Activated T-cell treated with anti-CD3 and anti-CD28 coated beads for 48 hours (primary cell): ENCODE measurements around the gene ITGA4.
"Not testable (repeated sequence)": the region's sequence is repeated elsewhere in the genome, so short reads cannot be mapped to it uniquely, and the experiment has no call there.

Source experiments
- DNase-seq: peaks from one replicate; pipeline ENCODE4 v3.0.0-alpha.2; 2020; ENCODE audit warnings: low read depth

Gene ITGA4

DNA sequence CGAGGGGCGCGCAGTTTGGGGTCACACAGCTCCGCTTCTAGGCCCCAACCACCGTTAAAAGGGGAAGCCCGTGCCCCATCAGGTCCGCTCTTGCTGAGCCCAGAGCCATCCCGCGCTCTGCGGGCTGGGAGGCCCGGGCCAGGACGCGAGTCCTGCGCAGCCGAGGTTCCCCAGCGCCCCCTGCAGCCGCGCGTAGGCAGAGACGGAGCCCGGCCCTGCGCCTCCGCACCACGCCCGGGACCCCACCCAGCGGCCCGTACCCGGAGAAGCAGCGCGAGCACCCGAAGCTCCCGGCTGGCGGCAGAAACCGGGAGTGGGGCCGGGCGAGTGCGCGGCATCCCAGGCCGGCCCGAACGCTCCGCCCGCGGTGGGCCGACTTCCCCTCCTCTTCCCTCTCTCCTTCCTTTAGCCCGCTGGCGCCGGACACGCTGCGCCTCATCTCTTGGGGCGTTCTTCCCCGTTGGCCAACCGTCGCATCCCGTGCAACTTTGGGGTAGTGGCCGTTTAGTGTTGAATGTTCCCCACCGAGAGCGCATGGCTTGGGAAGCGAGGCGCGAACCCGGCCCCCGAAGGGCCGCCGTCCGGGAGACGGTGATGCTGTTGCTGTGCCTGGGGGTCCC, at the start of gene ITGA4:
TSS of gene ITGA4 (plus strand) at position 266 of the 620 bp plus-strand sequence. CDS start at position 535, 269 bp downstream.
- DNase-seq = peak; percentile 84

DNA sequence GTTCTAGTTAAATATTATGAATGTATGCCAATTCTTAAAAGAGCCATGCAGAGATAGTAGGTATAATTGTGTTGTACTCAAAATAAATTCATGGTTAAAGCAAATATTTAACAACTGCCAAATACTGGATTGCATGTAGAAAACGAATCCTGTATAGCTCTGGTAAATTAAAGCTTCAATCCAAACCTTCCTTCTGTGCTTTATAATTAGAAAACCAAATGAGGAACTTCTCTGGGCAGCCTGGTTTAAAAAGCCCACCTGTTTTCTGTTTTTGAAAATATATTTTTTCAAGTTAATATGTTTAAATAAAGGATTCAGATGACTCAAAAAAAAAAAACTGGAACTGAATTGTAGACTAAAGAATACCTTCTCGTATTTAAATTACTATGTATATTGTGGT, 48.3 kb upstream of the ITGA4 start:
- DNase-seq = no peak

DNA sequence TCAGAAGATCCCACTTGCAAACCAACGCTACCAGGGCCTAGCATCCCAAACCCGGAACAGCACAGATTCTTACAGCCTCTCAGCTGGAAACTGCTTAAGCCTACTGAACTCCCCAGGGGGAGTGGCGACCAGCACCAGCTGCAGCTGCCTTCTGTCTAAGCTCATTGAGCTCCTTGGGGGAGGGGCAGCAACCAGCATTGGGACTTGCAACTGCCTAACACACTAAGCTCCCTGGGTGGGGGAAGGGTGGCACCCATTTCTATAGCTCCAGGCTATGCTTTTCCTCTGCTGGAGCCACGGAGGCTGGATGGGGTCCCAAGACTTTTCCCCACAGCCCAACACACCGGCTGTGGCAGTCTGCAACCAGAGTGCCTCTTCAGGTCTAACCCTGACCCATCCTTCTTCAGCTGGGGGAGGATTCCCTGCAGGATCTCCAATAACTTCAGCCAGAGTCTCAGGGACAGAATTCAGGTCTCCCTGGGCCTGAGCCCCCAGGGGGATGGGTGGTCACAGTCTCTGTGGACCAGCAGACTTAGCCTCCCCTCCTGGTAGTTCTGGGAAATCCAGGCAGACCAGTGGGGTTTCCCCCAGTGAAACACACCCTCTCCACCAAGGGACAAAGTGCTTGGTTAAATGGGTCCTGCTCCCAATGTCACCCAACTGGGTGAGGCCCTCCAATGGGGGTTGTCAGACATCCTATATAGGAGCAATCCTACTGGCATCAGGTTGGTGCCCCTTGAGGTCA, 45.9 kb upstream of the ITGA4 start:
- DNase-seq = no peak

DNA sequence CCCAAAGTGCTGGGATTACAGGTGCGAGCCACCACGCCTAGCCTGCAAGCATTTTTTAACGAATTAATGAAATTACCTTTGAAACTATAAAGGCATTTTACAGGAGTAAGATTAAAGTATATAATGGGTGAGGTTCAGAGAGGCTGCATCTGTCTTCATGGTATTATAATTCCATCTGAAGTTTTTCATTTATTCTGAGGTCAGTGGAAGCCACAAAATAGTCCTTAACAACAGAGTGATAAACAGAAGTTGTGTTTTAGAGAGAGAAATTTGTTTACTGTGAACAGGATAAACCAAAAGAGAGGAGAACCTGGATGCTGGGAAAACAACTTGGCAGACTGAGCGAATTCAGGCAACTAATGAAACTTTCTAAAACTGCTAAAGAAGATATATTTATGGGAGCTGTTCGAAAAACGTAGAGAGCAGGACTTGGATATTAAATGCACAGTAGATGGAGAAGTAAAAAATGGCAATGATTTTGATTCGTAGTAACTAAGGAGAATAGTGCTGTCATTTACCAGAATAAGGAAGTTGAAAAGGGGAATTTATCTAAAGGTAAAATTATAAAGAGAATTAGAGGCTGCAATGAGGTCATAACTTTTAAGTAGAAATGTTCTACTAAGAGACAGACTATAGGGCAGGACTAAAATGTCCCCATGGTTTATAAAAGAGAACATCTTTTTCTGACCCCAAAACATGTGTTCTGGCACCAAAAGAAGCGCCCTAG, 37.9 kb upstream of the ITGA4 start:
- DNase-seq = no peak

DNA sequence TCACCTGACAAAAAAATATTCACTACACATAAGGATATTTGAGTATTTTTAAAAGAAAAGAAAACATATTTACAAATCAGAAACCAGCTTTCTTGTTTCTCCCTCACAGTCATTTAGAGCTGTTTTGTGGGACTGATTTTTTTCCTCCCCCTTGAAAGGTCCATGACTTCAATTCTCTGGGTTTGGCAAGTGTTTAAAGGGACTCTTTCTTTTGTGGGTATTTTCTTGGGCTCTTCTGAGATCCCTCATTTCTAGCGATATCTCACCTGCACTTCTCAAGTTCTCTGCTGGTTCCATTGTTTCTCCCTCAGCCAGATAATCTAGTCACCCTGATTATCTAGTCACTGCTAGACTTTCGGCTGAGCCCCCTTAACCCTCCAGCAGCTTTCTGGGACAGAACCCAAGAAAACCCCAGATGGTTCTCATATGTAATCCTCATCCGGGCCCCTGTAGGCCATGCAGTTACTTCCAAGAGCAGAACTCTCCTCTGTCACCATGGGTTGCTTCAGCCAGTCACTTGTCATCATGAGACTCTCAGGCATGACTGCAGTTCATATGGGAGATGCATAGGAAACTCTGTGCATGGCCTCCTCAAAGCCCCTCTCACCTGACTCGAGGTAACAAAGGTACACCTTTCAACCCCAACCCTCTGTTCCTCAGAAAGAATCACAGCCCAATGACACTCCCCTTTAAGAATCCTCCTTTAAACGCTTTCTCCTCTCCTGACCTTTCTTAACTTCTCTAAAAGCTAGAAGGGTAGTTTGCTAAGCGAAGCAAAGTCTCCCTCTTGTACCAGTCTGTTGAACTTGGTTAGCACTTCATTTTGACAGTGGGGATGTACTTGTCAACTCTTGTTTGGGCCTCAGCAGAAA, 36.7 kb upstream of the ITGA4 start:
- no peak for DNase-seq

DNA sequence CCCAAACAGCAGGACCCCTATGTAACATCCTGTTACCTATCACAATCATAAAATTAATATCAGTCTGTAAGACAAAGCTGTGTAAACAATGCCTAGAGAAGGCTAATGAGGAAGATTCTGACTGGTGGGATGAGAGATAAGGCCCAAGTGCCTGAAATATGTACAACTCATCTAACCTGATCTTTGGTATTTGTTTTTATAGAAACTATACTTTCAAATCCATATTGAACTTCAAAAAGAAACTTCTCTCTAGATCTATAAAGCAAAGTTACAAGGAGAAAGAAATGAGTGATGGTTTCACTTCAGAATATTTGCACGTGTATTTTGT, 36.1 kb upstream of the ITGA4 start:
- no peak for DNase-seq

DNA sequence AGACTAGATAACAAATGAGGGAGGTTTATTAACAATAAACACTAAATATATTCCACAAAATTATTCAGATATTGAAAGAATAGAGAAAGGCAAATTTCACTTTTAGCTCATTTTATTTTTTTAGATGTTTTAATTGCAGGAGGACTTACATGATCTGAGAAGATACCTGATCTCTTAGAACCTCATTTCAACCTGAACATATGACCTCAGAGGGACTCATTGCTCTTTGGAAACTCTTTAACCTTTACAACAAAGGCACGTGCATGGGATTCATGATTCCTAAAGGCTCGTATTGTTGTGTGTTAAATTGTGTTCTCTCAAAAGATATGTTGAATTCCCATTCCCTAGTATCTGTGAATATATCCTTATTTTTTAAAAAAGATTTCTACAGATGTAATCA, 35.7 kb upstream of the ITGA4 start:
- DNase-seq = no peak

DNA sequence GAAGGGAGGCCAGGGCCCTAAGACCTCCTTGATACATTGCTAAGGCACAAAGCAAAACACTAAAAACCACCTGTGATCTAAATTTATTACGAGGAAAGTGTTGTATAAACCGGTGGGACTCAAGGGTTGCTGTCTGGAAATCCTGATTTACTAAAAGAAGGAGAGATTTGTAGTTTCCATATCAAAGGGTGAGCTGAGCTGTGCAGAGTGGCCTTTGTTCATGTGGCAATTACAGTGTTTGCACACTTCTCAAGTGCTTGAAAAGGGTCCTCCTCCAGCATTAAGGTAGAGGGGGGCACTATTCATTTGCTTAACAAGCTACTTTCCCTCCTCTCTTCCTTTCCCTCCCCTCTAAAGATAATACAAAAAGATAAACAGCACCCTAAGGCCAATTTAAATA, 30.5 kb upstream of the ITGA4 start:
- no peak for DNase-seq

DNA sequence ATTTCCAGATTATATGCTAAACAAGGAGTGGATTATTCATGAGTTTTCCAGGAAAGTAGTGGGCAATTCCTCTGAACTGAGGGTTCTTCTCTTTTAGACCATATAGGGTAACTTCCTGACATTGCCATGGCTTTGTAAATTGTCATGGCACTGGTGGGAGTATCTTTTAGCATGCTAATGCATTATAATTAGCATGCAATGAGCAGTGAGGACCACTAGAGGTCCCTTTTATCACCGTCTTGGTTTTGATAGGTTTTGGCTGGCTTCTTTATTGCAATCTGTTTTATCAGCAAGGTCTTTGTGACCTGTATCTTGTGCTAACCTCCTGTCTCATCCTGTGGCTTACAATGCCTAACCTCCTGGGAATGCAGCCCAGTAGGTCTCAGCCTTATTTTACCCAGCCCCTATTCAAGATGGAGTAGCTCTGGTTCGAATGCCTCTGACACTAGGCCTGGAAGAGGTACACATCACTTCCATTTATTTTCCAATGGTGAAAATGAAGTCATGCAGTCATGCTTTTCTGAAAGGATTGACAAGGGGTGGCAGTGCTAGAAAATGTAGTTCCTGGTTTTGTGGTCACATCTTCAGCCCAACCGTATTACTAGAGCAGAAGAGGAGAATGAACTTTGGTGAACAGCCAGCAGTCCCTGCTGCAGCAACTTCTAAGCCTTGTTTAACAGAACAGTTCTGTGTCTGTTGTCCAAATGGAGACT, 26.6 kb upstream of the ITGA4 start:
- no peak for DNase-seq

DNA sequence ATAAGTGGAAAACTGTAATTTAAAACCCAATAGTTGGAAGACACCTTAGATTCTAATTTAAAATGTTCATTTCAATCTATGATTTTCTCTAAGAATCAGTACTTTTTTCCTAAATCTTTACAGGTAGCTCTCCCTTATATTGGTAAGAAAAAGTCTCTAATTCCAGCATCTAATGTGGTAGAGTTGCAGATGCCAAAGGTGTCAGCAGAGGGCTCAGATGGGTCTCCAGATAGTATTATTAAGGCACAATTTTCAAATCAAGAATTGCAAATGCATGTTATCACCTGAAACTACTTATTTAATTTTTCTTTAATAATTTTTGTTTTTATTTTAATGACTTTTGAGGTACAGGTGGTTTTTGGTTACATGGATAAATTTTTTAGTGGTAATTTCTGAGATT, 25.5 kb upstream of the ITGA4 start:
- DNase-seq = no peak

DNA sequence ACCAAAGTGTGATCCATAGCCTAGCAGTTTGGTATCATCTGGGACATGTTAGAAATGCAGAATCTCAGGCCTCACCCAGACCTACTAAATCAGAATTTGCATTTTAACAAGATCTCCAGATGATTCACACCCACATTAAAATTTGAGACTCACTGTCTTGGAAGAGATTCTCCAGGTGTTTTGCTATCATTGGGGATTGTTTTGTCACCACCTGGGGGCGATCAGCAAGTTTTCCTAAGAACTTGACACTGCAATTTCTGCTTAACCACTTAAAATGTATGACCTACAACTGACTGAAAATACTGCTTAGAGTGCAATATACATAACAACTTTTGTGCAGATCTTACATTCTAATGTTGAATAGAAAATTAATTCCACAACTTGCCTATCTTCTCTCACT, 18.9 kb upstream of the ITGA4 start:
- DNase-seq = no peak

DNA sequence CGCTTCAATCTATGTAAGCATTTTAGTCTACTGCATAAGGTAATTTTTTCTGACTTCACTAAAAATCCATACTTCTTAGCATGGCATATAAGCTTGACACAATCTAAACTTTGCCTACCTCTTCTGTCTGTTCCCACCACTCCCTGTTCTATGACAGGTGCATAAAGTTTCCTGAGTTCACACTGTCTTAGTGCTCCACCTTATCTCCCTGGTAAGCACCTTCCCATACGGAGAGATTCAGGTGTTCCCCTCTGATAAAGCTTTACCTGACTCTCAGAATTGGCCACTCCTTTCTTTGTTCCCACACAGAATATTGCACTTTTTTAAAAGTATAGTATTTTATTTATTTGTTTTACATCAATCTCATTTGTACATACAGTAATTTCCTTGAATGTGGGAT, 16.8 kb upstream of the ITGA4 start:
- no peak for DNase-seq

DNA sequence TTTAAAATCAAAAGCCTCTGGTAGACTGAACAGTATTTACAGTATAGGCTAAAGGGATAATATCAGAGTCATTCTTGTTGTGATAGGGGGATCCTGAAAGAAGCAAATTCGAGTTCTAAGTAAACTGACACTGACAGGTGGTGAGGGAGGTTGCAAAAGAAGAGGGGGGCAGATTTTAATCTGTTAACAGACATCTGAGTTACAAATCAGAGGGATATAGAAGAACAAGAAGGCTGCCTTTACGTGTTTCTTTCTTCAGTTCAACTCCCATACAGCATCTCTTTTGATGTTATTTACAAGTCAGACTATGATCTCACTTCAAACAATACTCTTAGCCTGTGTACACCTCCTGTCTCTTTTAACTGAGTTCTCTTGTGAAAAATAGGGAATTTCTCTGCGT, 16.3 kb upstream of the ITGA4 start:
- no peak for DNase-seq

DNA sequence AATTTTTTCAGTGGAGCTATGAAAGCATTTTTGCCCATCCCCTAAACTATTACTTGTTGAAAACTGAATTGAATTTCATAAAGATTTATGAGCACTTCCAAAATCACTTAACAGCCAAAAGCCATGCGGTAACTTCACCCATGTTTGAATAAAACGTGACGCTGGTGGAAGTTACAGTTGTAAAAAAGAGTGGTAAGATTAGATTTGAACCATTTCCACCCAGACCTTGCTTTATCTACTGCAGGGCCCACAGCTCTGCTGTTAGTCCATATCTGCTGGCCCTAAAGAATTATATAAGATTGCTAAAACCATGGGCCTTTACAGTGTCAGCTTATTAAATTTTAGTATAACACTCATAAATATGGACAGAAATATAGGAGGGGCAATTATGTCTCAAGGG, 15.5 kb upstream of the ITGA4 start:
- DNase-seq = no peak

DNA sequence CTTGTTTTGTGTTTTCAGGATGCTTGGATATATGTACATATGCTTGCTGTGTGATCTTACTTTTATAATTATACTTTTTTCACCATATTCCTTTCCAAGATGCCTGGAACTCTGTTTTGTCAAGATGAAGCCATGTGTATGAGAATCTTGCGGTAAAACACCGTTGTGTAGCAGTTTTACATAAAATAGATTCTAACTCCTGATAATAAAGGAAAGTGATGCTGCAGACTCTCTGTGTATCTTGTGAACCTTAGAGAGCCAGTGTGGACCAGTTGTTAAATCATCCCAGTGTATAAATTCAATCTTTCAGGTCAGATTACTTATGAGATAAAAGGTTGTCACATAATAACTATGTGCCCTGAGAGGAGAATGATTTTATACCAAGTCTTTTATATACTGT, 12.5 kb upstream of the ITGA4 start:
- no peak for DNase-seq

DNA sequence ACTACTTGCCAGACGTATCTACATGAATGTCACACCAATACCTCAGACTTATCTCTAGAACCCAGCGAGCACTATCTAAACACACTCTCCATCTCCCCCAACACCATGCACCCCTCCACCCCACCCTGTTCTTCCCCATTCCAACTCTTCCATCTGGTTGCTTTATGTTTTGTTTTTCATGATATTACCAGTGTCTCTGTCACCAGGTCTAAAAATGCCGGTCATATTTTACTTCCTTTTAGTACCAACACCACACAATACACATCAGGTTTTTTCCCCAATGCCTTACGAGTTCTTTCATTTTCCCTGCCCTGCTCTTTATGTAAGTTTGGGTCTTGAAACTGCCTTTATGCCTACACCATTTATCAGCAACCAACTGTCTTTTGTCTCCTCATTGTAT, 10.2 kb upstream of the ITGA4 start:
- DNase-seq = no peak

DNA sequence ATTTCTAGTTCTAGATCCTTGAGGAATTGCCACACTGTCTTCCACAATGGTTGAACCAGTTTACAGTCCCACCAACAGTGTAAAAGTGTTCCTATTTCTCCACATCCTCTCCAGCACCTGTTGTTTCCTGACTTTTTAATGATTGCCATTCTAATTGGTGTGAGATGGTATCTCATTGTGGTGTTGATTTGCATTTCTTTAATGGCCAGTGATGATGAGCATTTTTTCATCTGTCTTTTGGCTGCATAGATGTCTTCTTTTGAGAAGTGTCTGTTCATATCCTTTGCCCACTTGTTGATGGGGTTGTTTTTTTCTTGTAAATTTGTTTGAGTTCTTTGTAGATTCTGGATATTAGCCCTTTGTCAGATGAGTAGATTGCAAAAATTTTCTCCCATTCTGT, 7.9 kb upstream of the ITGA4 start:
- not testable (repeated sequence) for DNase-seq

DNA sequence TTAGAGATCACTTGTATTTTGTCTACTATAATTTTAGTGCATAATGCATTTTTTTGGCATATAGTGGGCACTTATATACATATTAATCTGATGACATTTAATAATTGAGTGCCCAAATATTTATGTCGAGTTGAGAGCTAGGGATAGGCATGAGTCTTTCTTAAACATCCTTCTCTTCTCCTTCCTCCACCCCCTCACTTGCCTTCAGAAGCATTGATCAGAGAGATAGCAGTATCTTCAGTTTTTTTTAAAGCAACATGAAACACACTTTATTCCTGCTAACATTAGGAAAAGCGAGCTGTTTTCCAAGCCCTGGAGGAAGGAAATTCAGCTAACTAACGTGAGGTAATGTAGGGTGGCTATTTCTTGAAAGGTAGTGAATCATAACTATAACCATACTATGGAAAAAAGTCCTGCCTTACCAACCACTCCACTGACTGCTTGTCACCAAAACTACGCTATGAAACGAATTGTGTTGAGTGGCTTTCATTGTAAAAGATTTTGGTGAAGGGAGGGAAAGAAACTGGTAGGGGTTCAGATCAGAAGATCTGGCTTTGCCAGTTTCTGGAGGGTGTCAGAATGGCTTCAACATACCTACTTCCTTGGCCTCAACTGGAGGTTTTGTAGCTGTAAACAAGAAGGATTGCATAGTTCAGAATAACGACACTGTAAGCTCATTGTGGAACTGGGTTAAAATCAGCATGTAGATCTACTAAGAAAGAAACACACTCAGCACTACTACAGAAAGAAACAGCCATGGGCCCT, 2.3 kb upstream of the ITGA4 start:
- no peak for DNase-seq

DNA sequence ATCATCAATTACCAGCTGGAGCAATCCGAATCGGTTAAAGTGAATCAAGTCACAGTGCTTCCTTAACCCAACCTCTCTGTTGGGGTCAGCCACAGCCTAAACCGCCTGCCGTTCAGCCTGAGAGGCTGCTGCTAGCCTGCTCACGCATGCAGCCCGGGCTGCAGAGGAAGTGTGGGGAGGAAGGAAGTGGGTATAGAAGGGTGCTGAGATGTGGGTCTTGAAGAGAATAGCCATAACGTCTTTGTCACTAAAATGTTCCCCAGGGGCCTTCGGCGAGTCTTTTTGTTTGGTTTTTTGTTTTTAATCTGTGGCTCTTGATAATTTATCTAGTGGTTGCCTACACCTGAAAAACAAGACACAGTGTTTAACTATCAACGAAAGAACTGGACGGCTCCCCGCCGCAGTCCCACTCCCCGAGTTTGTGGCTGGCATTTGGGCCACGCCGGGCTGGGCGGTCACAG, 496 bp upstream of the ITGA4 start:
- peak; percentile 55 for DNase-seq

DNA sequence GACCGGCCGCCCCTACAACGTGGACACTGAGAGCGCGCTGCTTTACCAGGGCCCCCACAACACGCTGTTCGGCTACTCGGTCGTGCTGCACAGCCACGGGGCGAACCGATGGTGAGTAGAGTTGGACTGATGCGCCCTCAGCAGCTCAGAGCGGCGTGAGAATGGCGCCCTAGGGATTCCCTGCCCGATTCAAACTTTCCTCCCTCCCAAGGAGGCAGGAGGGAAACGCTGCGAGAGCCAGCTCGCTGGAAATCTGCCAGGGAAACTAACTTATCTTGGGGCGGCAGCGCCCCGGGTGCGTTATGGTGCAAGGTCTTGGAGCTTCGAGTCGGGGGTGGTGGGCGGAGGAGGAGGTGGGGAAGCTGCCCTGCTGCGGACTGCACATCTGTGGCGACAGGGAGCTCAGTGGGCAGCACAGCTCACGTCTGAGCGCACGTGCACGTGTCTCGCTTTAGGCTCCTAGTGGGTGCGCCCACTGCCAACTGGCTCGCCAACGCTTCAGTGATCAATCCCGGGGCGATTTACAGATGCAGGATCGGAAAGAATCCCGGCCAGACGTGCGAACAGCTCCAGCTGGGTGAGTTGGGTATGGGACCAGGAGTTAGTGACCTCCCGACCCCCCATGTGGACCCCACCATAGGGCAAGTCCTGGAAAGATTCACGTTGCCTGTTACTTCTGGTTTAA, 697 bp downstream of the ITGA4 start:
- peak; percentile 52 for DNase-seq
